Suprapubic skin (tissue), 4 donors: Measurements from ENCODE around the gene EBP.

ENCODE experiments used
- EP300 ChIP-seq: sonication (generic); formaldehyde crosslinking; IDR thresholded peaks from one replicate; pipeline ENCODE4 v1.6.1; 2017; ENCODE audit warnings: antibody characterized with exemption
- POLR2A ChIP-seq, 2 donors: fragments of 450-650 bp; IDR thresholded peaks; one replicate each; pipeline ENCODE4 v1.6.1; 2017; ENCODE audit warnings: antibody characterized with exemption in 2 of 2, mild to moderate bottlenecking in 2 of 2, moderate library complexity in 2 of 2
- POLR2AphosphoS5 ChIP-seq, 3 donors: sonication (generic); formaldehyde crosslinking; IDR thresholded peaks; one replicate each; pipeline ENCODE4 v1.6.1; 2017; ENCODE audit warnings: antibody characterized with exemption in 3 of 3
- TF ChIP-seq, protein P1 (sequence below), 2 donors: fragments of 200-600 bp in 1 of 2; fragments of 450-650 bp in 1 of 2; sonication (generic) in 1 of 2; IDR thresholded peaks; one replicate each; pipeline ENCODE4 v1.5.1; 2016 to 2019; ENCODE audit warnings: antibody characterized with exemption in 2 of 2, mild to moderate bottlenecking in 1 of 2, moderate library complexity in 1 of 2

DNA sequence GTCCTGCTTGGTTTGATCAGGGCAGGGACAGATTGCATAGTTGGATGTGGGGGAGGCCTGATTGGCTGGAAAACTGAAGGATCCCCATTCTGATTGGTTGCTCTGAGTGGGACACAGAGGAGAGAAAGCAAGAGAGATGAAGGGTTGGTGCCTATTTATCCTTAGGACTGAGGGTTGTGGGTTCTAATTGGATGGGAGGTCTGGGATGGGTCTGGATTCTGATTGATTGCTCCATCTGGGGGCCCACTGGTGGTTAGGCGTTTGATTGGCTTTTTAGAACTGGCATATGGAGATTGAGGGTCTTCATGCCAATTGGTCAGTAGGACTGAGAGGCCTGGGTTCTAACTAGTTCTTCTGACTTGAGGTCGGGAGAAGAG is 644 bp upstream of the EBP start:
- TF ChIP-seq, protein P1, sequence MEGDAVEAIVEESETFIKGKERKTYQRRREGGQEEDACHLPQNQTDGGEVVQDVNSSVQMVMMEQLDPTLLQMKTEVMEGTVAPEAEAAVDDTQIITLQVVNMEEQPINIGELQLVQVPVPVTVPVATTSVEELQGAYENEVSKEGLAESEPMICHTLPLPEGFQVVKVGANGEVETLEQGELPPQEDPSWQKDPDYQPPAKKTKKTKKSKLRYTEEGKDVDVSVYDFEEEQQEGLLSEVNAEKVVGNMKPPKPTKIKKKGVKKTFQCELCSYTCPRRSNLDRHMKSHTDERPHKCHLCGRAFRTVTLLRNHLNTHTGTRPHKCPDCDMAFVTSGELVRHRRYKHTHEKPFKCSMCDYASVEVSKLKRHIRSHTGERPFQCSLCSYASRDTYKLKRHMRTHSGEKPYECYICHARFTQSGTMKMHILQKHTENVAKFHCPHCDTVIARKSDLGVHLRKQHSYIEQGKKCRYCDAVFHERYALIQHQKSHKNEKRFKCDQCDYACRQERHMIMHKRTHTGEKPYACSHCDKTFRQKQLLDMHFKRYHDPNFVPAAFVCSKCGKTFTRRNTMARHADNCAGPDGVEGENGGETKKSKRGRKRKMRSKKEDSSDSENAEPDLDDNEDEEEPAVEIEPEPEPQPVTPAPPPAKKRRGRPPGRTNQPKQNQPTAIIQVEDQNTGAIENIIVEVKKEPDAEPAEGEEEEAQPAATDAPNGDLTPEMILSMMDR (IDR thresholded peaks at IDR 0.05), result no peak
- TF ChIP-seq POLR2AphosphoS5 (IDR thresholded peaks at IDR 0.05) (no peak), POLR2A (IDR thresholded peaks at IDR 0.05) (no peak), EP300 (no peak)
